ENCODE results near the gene PROKR1.
A peak's percentile ranks its signal among the peaks of the same experiment; 100 is the strongest.
"Not testable (repeated sequence)": the region's sequence is repeated elsewhere in the genome, so short reads cannot be mapped to it uniquely, and the experiment has no call there.

Gene PROKR1

GRCh38 chr2:68643011-68643873 lies at the start of gene PROKR1:
Gene PROKR1 (plus strand): TSS chr2:68643579. CDS start chr2:68645822, 2,243 bp downstream.
- DNase-seq (ENCODE audit: low spot score): no peak

GRCh38 chr2:68594041-68594440 lies 49.3 kb upstream of the PROKR1 start:
- DNase-seq (ENCODE audit: low spot score): peak; percentile 4

GRCh38 chr2:68594674-68595492 lies 48.5 kb upstream of the PROKR1 start:
- peak; percentile 53 for DNase-seq (ENCODE audit: low spot score)

GRCh38 chr2:68595493-68595785 lies 47.9 kb upstream of the PROKR1 start:
- DNase-seq (ENCODE audit: low spot score): not testable (repeated sequence)

- not testable (repeated sequence) for DNase-seq (ENCODE audit: low spot score)
Measured at GRCh38 chr2:68600495-68600894, 42.9 kb upstream of the PROKR1 start.

- no peak for DNase-seq (ENCODE audit: low spot score)
Measured at GRCh38 chr2:68603059-68603458, 40.3 kb upstream of the PROKR1 start.

- DNase-seq (ENCODE audit: low spot score): no peak
Measured at GRCh38 chr2:68604077-68604476, 39.3 kb upstream of the PROKR1 start.

DNA sequence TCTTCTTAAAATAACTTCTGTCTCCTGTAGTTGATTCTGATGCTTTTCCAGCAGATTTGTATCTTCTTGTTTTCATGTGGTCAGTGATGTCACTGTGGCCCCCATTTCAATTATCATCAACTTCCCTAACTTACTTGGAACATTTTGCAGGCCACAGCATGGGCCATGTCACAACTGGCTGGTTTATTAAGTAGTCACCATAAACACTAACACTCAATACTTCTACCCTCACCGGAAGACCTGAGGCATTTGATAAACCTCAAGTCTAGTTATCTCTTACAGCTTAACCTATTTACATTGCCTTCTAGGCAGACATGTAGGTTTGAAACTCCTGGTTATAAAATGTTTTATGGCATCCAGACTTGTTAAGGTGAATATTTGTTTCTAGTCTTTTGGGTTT lies 37.4 kb upstream of the PROKR1 start:
- no peak for DNase-seq (ENCODE audit: low spot score)

DNA sequence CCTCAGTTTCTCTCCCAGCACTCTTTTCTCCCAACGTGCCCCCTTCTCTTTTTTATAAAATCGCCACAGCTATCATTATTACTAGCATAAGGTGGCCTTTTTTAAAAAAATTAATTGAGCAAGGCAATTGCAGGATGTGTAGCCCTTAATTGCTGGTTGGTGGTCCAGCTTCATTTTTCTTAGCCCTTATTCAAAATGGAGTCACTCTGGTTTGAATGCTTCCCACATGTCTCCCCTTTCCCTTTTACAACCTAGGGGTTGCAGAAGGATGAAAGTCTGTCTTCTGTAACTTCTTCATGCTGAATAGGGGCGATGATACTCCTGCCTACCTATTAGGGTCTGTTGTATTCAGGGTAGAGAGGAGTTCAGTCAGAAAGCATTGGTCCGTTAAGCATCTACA lies 36.6 kb upstream of the PROKR1 start:
- DNase-seq (ENCODE audit: low spot score): no peak

DNA sequence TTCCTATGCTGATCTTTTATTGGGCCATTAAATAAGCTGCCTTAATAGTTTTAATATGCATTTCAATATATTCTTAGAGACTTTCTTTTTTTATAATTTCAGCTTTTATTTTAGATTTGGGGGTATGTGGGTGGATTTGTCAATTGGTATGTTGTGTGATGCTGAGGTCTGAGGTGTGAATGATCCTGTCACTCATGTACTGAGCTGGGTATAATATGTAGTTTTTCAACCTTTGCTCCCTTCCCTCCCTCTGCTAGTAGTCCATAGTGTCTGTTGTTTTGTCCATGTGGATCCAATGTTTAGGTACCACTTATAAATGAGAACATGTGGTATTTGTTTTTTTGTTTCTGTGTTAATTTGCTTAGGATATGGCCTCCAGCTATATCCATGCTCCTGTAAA lies 35.5 kb upstream of the PROKR1 start:
- no peak for DNase-seq (ENCODE audit: low spot score)

DNA sequence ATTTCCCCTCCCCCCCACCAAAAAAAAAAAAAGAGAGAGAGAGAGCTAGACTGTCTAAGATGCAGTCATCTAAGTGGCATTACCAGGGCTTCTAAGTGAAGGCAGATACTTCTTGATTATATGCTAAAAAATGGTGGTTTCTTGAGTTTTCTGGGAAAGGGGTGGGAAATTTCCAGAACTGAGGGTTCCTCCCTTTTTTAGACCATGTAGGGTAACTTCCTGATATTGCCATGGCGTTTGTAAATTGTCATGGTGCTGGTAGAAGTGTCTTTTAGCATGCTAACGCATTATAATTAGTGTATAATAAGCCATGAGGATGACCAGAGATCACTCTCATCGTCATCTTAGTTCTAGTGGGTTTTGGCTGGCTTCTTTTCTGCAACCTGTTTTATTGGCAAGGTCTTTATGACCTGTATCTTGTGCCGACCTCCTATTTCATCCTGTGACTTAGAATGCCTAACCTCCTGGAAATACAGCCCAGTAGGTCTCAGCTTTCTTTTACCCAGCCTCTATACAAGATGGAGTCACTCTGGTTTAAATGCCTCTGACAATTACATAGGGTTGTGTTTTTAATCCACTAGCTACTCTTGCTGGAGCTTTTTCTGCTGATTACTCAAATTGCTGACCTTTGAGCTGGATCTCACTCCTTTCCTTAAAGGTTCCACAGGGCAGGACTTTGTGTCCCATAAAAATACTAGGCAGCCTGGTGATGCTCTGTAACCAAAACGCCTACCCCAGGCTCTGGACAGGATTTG lies 30.4 kb upstream of the PROKR1 start:
- no peak for DNase-seq (ENCODE audit: low spot score)

- no peak for DNase-seq (ENCODE audit: low spot score)
Measured at GRCh38 chr2:68620772-68621171, 22.6 kb upstream of the PROKR1 start.

- DNase-seq (ENCODE audit: low spot score): no peak
Measured at GRCh38 chr2:68623820-68624219, 19.6 kb upstream of the PROKR1 start.

- no peak for DNase-seq (ENCODE audit: low spot score)
Measured at GRCh38 chr2:68627615-68628014, 15.8 kb upstream of the PROKR1 start.

DNA sequence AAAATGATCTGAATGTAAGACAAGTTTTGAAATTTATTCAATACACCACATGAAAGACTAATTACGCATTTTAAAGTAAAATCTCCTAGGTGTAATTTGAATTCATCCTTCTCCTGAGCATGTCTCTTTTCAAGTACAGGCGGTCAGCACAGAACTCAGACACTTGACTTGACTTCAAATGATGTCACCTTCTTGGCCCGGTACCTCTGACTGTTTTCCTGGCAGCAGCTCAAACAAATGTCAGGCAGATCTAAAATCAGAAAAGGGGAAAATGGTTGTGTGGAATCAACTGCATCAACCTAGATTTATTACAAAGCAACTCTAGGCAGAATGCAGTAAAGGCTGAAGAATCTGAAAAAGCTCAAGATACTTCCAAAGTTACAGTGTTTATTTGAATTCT lies 11.4 kb upstream of the PROKR1 start:
- DNase-seq (ENCODE audit: low spot score): no peak

GRCh38 chr2:68637047-68637446 lies 6.3 kb upstream of the PROKR1 start:
- no peak for DNase-seq (ENCODE audit: low spot score)

- DNase-seq (ENCODE audit: low spot score): no peak
Measured at GRCh38 chr2:68643874-68644485, 601 bp downstream of the PROKR1 start.

DNA sequence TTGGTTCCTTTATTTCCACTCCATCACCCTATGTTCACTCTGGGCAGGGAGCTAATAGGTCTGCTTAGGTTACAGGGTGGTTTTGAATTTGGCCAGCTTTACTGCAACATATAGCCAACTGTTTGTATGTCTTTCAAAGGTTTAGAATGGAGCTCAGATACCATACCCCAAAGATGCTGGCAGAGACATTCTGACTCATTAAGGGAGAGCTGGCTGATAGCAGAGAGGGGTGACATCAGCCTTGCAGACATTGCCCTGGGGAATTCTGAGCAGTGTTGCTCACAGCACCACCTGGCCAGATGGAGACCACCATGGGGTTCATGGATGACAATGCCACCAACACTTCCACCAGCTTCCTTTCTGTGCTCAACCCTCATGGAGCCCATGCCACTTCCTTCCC lies 2.1 kb downstream of the PROKR1 start:
- peak; percentile 43 for DNase-seq (ENCODE audit: low spot score)

DNA sequence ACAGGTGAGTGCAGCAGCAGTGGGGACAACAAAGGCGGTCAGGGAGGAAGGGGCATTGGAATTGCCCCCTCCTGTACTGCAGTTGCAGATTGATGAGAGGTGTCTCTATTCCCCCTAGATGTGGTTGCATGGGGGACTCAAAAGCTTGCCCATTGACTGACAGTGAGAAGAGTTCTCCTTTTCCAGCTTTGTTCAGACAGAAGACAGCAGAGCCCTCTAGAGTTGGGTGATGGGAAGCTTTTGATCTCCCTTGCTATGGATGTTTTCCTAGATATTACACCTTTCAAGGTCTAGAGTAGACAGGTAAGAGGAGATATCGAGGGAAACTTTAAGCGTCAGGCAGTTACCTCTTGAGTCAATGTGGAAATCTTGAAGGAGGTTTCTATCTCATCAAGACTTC lies 2.9 kb downstream of the PROKR1 start:
- no peak for DNase-seq (ENCODE audit: low spot score)

DNA sequence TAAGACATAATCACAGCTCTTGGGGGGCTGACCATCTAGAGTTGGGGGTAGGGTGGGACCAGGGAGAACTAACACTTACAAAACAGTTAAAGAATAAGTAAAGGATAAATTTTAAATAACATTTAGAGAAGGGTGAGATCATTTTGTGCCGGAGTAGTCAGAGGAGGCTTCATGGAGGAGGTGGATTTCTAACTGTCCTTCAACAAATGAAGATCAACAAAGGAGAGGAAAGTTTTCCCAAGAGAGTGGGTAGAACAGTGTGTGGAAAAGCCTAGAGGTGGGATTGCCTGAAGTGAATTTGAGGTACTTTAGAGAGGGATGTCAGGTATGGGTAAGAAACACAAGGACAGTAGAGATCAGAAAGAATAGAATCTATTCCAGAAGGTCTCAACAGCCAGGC lies 7.3 kb downstream of the PROKR1 start:
- no peak for DNase-seq (ENCODE audit: low spot score)

GRCh38 chr2:68653034-68653433 lies 9.7 kb downstream of the PROKR1 start:
- peak; percentile 18 for DNase-seq (ENCODE audit: low spot score)

- DNase-seq (ENCODE audit: low spot score): peak; percentile 88
Measured at GRCh38 chr2:68653538-68653982, 10.2 kb downstream of the PROKR1 start.

Data from activated CD4-positive, alpha-beta T cell treated with anti-CD3 and anti-CD28 coated beads, Interleukin-2, Interleukin-4, amounts not matched to agents 100 ng/mL and 50 ng/mL, durations not matched to agents 16 hours and 8 hours (primary cell).